Neural cell (in vitro differentiated cells): Measurements from ENCODE around the gene IER5L. TPM values are rescaled to one million over a fixed set of nuclear protein-coding genes. Genes with fewer than 3 reads are reported as not detected.

Source experiments
- H2AFZ ChIP-seq: fragments of 200-600, 300-800 bp; sonication (generic), shearing (Covaris generic); 2 replicates; pipeline ENCODE4 v1.6.0; 2014; ENCODE audit warnings: low read depth, mild to moderate bottlenecking, antibody characterized with exemption, low read length, moderate library complexity
- H3F3A ChIP-seq: fragments of 200-600 bp; shearing (Covaris generic); 2 replicates; pipeline ENCODE4 v1.6.1; 2016; ENCODE audit warnings: mild to moderate bottlenecking, moderate library complexity, mixed read lengths, antibody characterized with exemption, low read length; ENCODE audit not compliant: insufficient read depth, poor library complexity, severe bottlenecking
- H3K27ac ChIP-seq: fragments of 200-600, 300-800 bp; sonication (generic), shearing (Covaris generic); 2 replicates; pipeline ENCODE4 v1.5.1; 2014; ENCODE audit warnings: mild to moderate bottlenecking, low read length, moderate library complexity
- H3K27me3 ChIP-seq: fragments of 300-800, 200-600 bp; sonication (generic), shearing (Covaris generic); 2 replicates; pipeline ENCODE4 v1.6.0; 2014; ENCODE audit warnings: mild to moderate bottlenecking, low read depth, low read length, moderate library complexity; ENCODE audit not compliant: insufficient read depth
- H3K36me3 ChIP-seq: fragments of 300-800, 200-600 bp; sonication (generic), shearing (Covaris generic); 2 replicates; pipeline ENCODE4 v1.5.1; 2014; ENCODE audit warnings: mild to moderate bottlenecking, antibody characterized with exemption, low read length, moderate library complexity; ENCODE audit not compliant: insufficient read depth
- H3K4me2 ChIP-seq: fragments of 300-800, 200-600 bp; sonication (generic), shearing (Covaris generic); 2 replicates; pipeline ENCODE4 v1.6.0; 2014; ENCODE audit warnings: mild to moderate bottlenecking, low read length
- H3K4me3 ChIP-seq: fragments of 300-800, 200-600 bp; sonication (generic), shearing (Covaris generic); 2 replicates; pipeline ENCODE4 v1.5.1; 2014; ENCODE audit warnings: mild to moderate bottlenecking, low read length, moderate library complexity
- H3K79me2 ChIP-seq: fragments of 200-600 bp; shearing (Covaris generic); replicated peaks from 2 replicates; pipeline ENCODE4 v1.6.0; 2014; ENCODE audit warnings: mild to moderate bottlenecking, low read length, moderate library complexity; ENCODE audit not compliant: insufficient read depth
- H3K9ac ChIP-seq: fragments of 300-800, 200-600 bp; sonication (generic), shearing (Covaris generic); 2 replicates; pipeline ENCODE4 v1.6.1; 2016; ENCODE audit warnings: mild to moderate bottlenecking, low read length, mixed read lengths
- H3K9me2 ChIP-seq: fragments of 200-600 bp; shearing (Covaris generic); 2 replicates; pipeline ENCODE4 v1.6.1; 2016; ENCODE audit warnings: mild to moderate bottlenecking, low read length, mixed read lengths; ENCODE audit not compliant: insufficient read depth
- H3K9me3 ChIP-seq: fragments of 200-600, 300-800 bp; sonication (generic), shearing (Covaris generic); 2 replicates; pipeline ENCODE4 v1.6.1; 2016; ENCODE audit warnings: mild to moderate bottlenecking, mixed run types, low read length, moderate library complexity, mixed read lengths
- H4K20me1 ChIP-seq: fragments of 200-600 bp; shearing (Covaris generic); 2 replicates; pipeline ENCODE4 v1.6.1; 2016; ENCODE audit warnings: mild to moderate bottlenecking, mixed run types; ENCODE audit not compliant: insufficient read depth
- EP300 ChIP-seq: fragments of 450-650 bp; conservative IDR thresholded peaks from 2 replicates; pipeline ENCODE4 v1.6.1; 2014; ENCODE audit warnings: antibody characterized with exemption, mild to moderate bottlenecking, moderate library complexity; ENCODE audit not compliant: poor library complexity, severe bottlenecking
- EZH2 ChIP-seq: fragments of 200-600, 300-800 bp; shearing (Covaris generic), sonication (generic); IDR thresholded peaks from 2 replicates; pipeline ENCODE4 v1.6.1; 2014; ENCODE audit warnings: antibody characterized with exemption, low read length, borderline replicate concordance, mild to moderate bottlenecking; ENCODE audit not compliant: insufficient read depth, poor library complexity, severe bottlenecking
- MXI1 ChIP-seq: fragments of 450-650 bp; conservative IDR thresholded peaks from 2 replicates; pipeline ENCODE4 v1.6.1; 2014; ENCODE audit warnings: antibody characterized with exemption, mild to moderate bottlenecking; ENCODE audit not compliant: poor library complexity, severe bottlenecking
- POLR2AphosphoS5 ChIP-seq: IDR thresholded peaks from 2 replicates; pipeline ENCODE4 v1.6.1; 2012
- RAD21 ChIP-seq: fragments of 450-650 bp; conservative IDR thresholded peaks from 2 replicates; pipeline ENCODE4 v1.6.1; 2014; ENCODE audit warnings: antibody characterized with exemption, mild to moderate bottlenecking, moderate library complexity
- SMC3 ChIP-seq: fragments of 450-650 bp; conservative IDR thresholded peaks from 2 replicates; pipeline ENCODE4 v1.6.1; 2014; ENCODE audit warnings: antibody characterized with exemption, mild to moderate bottlenecking, moderate library complexity; ENCODE audit not compliant: poor library complexity
- TAF1 ChIP-seq: IDR thresholded peaks from 2 replicates; pipeline ENCODE4 v1.6.1; 2012; ENCODE audit warnings: low read depth
- polyA plus RNA-seq: library from polyadenylated mRNA; depleted of rRNA; stranded (reverse); fragments of >200 nt; gene quantifications from 2 replicates; pipeline ENCODE4 v1.2.3, GENCODE V29; 2014
- TF ChIP-seq, protein P1 (sequence below): IDR thresholded peaks from 2 replicates; pipeline ENCODE4 v1.6.1; 2012; ENCODE audit warnings: borderline replicate concordance
- TF ChIP-seq, protein P2 (sequence below): fragments of 450-650 bp; IDR thresholded peaks from 2 replicates; pipeline ENCODE4 v1.5.1; 2014; ENCODE audit warnings: antibody characterized with exemption, mild to moderate bottlenecking, moderate library complexity; ENCODE audit not compliant: poor library complexity, severe bottlenecking

The IER5L gene
- polyA plus RNA-seq, 1 donor from 2014 or later: 20.8 TPM

DNA sequence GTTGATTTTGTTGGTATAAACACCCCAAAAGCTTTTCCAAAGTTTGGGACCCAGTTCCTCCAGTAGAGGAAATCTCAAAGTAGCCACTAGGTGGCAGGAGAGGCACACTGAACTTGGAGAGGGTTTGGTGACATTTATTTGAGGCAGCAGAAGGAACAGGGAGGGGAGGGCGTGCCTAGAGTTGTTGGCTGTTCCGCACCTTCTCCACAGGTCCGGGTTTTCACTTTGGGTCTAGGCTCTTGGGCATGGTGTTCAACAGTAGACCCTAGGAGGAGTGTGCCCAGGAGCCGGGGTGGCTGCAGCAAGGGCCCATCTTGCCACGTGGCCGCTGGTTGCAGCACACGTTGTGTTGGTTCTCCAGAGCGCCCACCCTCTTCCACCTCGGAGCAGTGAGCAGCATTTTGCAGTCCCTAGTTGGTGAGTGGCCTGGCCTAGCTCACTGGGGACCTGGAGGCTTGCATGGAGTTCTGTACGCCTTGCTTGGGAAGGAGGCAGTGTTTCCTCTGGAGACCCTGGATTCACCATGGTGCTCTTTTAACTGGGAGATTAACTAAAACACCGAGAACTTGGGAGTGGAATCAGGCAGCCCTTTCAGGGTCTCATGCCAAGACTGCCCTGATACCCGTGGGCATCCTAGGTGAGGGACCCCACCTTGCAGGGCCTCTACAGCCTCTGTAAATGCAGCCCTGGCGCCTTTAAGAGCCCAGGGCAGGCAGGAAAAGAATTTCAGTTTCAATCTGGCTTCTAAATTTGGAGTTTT lies 38.6 kb downstream of the IER5L start:
- no peaks in the 10 kb centered on the region for H4K20me1 ChIP-seq
- TF ChIP-seq TAF1: no peak
- TF ChIP-seq, protein P1, sequence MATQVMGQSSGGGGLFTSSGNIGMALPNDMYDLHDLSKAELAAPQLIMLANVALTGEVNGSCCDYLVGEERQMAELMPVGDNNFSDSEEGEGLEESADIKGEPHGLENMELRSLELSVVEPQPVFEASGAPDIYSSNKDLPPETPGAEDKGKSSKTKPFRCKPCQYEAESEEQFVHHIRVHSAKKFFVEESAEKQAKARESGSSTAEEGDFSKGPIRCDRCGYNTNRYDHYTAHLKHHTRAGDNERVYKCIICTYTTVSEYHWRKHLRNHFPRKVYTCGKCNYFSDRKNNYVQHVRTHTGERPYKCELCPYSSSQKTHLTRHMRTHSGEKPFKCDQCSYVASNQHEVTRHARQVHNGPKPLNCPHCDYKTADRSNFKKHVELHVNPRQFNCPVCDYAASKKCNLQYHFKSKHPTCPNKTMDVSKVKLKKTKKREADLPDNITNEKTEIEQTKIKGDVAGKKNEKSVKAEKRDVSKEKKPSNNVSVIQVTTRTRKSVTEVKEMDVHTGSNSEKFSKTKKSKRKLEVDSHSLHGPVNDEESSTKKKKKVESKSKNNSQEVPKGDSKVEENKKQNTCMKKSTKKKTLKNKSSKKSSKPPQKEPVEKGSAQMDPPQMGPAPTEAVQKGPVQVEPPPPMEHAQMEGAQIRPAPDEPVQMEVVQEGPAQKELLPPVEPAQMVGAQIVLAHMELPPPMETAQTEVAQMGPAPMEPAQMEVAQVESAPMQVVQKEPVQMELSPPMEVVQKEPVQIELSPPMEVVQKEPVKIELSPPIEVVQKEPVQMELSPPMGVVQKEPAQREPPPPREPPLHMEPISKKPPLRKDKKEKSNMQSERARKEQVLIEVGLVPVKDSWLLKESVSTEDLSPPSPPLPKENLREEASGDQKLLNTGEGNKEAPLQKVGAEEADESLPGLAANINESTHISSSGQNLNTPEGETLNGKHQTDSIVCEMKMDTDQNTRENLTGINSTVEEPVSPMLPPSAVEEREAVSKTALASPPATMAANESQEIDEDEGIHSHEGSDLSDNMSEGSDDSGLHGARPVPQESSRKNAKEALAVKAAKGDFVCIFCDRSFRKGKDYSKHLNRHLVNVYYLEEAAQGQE: no peak
- TF ChIP-seq, protein P2, sequence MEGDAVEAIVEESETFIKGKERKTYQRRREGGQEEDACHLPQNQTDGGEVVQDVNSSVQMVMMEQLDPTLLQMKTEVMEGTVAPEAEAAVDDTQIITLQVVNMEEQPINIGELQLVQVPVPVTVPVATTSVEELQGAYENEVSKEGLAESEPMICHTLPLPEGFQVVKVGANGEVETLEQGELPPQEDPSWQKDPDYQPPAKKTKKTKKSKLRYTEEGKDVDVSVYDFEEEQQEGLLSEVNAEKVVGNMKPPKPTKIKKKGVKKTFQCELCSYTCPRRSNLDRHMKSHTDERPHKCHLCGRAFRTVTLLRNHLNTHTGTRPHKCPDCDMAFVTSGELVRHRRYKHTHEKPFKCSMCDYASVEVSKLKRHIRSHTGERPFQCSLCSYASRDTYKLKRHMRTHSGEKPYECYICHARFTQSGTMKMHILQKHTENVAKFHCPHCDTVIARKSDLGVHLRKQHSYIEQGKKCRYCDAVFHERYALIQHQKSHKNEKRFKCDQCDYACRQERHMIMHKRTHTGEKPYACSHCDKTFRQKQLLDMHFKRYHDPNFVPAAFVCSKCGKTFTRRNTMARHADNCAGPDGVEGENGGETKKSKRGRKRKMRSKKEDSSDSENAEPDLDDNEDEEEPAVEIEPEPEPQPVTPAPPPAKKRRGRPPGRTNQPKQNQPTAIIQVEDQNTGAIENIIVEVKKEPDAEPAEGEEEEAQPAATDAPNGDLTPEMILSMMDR: peak; percentile 96
- no peak for TF ChIP-seq EZH2
- TF ChIP-seq SMC3: peak; percentile 95
- TF ChIP-seq MXI1: peak; percentile 86
- TF ChIP-seq POLR2AphosphoS5: no peak
- TF ChIP-seq EP300: no peak
- TF ChIP-seq RAD21: peak; percentile 96
- no peaks in the 10 kb centered on the region for H3F3A ChIP-seq
- peak overlapping the region; percentile 99 for H3K27ac ChIP-seq
- H2AFZ ChIP-seq: no peak overlapping the region
- no peaks in the 10 kb centered on the region for H3K79me2 ChIP-seq
- H3K9ac ChIP-seq: peak overlapping the region; percentile 96
- H3K4me2 ChIP-seq: peak overlapping the region; percentile 42
- H3K27me3 ChIP-seq: no peaks in the 10 kb centered on the region
- H3K9me2 ChIP-seq: no peaks in the 10 kb centered on the region
- H3K36me3 ChIP-seq: no peaks in the 10 kb centered on the region
- H3K9me3 ChIP-seq: no peaks in the 10 kb centered on the region
- peak overlapping the region; percentile 58 for H3K4me3 ChIP-seq

DNA sequence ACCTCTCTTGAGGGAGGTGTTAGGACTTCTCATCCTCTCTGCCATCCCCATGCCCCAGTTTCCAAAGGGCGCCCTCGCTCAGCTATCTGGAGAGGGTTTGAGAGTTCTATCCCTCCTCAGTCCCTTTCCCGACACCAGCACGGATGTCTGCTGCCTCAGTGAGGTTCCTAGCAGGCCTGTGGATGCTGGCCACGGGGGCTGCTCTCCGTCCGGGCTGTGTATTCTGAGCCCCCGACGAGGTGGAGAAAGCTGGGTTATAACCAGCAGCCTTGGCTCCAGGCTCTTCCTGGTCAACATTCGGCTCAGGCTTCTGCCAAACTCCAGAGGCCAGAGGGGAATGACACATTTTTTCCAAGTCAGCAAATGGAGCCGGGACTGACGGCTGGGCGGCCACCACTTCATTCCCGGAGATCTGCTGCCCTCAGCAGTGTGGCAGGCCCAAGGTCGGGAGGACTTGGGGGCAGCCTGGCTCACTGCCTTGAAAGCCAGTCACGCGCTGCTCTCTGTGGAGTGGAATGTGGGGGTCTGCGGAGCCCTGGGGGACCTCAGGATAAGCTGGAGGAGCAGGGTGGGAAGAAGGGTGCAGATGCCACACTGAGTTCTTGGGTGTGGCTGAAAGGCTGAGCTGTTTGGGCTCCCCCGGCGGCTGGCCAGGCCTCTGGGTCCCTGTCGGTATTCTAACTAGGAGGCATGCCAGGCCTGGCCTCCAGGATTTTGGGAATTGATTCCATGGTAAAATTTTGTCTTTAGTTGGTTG lies 39.4 kb downstream of the IER5L start:
- H3K9ac ChIP-seq: no peak overlapping the region
- H3K36me3 ChIP-seq: no peaks in the 10 kb centered on the region
- no peaks in the 10 kb centered on the region for H3K9me3 ChIP-seq
- TF ChIP-seq SMC3: no peak
- TF ChIP-seq, protein P2: no peak
- TF ChIP-seq EZH2: no peak
- no peaks in the 10 kb centered on the region for H3F3A ChIP-seq
- no peaks in the 10 kb centered on the region for H3K79me2 ChIP-seq
- no peak overlapping the region for H3K4me3 ChIP-seq
- H4K20me1 ChIP-seq: no peaks in the 10 kb centered on the region
- no peak overlapping the region for H3K27ac ChIP-seq
- H2AFZ ChIP-seq: no peak overlapping the region
- H3K9me2 ChIP-seq: no peaks in the 10 kb centered on the region
- no peak overlapping the region for H3K4me2 ChIP-seq
- no peaks in the 10 kb centered on the region for H3K27me3 ChIP-seq
